Measurements from ENCODE around the gene ACSS1.

- TF ChIP-seq CTCF (conservative IDR thresholded peaks at IDR 0.05), result no peak
- no peak for TF ChIP-seq ZFX (IDR thresholded peaks at IDR 0.05)
Observed at GRCh38 chr20:25006431-25007167, 51.3 kb downstream of the ACSS1 start.
